Thymus (tissue), 11 donors: ENCODE results near the gene CHST2. TPM values are rescaled to one million over a fixed set of nuclear protein-coding genes. Genes with fewer than 3 reads are reported as not detected.
A peak's percentile ranks its signal among the peaks of the same experiment; 100 is the strongest.

Source experiments
- DNase-seq, 9 donors: peaks; one replicate each; pipeline ENCODE4 v3.0.0-alpha.2; 2013; ENCODE audit warnings: low spot score in 9 of 9, low read depth in 6 of 9, missing footprints in 1 of 9
- H3K27ac ChIP-seq, 2 donors: one replicate each; pipeline ENCODE4 v1.5.1; 2013; ENCODE audit warnings: control low read depth in 1 of 2, low read depth in 1 of 2, low read length in 1 of 2, mild to moderate bottlenecking in 1 of 2, moderate library complexity in 1 of 2
- H3K27me3 ChIP-seq, 2 donors: one replicate each; pipeline ENCODE4 v1.5.1; 2013; ENCODE audit warnings: low read length in 1 of 2; ENCODE audit not compliant: control insufficient read depth in 2 of 2, insufficient read depth in 1 of 2
- H3K36me3 ChIP-seq, 2 donors: one replicate each; pipeline ENCODE4 v1.5.1; 2013; ENCODE audit warnings: low read length in 1 of 2, mild to moderate bottlenecking in 1 of 2, moderate library complexity in 1 of 2; ENCODE audit not compliant: control insufficient read depth in 2 of 2, insufficient read depth in 2 of 2
- H3K4me1 ChIP-seq, 2 donors: one replicate each; pipeline ENCODE4 v1.5.1; 2013; ENCODE audit warnings: low read length in 2 of 2; ENCODE audit not compliant: control insufficient read depth in 2 of 2, insufficient read depth in 2 of 2
- H3K4me3 ChIP-seq, 2 donors: one replicate each; pipeline ENCODE4 v1.5.1; 2013; ENCODE audit warnings: low read length in 2 of 2, control low read depth in 1 of 2, mild to moderate bottlenecking in 1 of 2
- H3K9me3 ChIP-seq, 2 donors: one replicate each; pipeline ENCODE4 v1.5.1; 2013; ENCODE audit warnings: low read length in 1 of 2, mild to moderate bottlenecking in 1 of 2; ENCODE audit not compliant: control insufficient read depth in 2 of 2, insufficient read depth in 1 of 2
- WGBS: extraction: QIAGEN DNeasy Blood & Tissue Kit; methylation state at CpG from one replicate; pipeline ENCODE4 v1.1.7; 2013; 5-methylcytosine and 5-hydroxymethylcytosine counted together
- polyA plus RNA-seq: library from polyadenylated mRNA; stranded (reverse); fragments of 200-250 nt; gene quantifications from one replicate; pipeline ENCODE4 v1.2.3, GENCODE V29; 2013
- total RNA-seq: library from RNA; stranded (reverse); fragments of 120-200 nt; gene quantifications from one replicate; pipeline ENCODE4 v1.2.4, GENCODE V29; 2013
- donor health status: healthy.

Gene CHST2
- total and polyA plus RNA-seq, 2 donors, result 15.6 to 16.5 TPM

DNA sequence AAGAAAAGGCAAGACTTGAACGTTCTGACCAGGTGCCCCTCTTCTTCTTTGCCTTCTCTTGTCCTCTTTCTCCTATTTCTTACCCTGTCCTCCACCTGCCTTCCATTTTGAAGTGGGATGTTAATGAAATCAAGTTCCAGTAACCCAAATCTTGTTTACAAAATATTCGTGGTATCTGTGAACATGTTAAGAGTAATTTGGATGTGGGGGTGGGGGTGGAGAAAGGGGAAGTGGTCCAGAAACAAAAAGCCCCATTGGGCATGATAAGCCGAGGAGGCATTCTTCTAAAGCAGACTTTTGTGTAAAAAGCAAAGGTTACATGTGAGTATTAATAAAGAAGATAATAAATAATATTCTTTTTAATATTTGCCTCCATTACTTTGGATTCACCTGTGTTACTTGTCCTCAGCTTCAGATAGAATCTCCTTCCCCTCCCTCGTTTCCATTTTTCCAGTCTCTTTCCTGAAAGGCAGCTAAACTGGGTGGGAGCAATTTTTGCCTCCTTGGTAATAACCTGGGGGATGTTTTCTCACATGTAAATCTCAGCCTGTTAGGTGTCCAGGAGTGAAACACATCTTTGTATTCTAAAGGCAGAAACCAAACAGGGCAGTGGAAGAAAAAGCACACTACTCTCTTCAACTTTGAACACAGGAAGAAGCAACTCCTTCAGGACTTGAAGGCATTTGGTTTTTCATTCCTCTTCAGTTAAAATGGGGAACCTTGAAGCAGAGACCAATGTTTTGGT lies 3.2 kb downstream of the CHST2 start:
- peaks cover 8 to 35% of the 10 kb centered on the region in 2 donors for H3K36me3 ChIP-seq
- peak in 2 of 9 donors; percentile 28 to 41 for DNase-seq
- H3K9me3 ChIP-seq, result peaks cover 0 to 9% of the 10 kb centered on the region in 2 donors
- peak overlapping the region; percentile 70 to 86 for H3K27ac ChIP-seq
- 50% methylated on average over 4 of the region's 4 CpGs for WGBS
- H3K4me1 ChIP-seq, result peaks cover 17 to 53% of the 10 kb centered on the region in 2 donors
- H3K27me3 ChIP-seq, result peaks cover 0 to 12% of the 10 kb centered on the region in 2 donors
- H3K4me3 ChIP-seq, result peak overlapping the region; percentile 27 to 96

DNA sequence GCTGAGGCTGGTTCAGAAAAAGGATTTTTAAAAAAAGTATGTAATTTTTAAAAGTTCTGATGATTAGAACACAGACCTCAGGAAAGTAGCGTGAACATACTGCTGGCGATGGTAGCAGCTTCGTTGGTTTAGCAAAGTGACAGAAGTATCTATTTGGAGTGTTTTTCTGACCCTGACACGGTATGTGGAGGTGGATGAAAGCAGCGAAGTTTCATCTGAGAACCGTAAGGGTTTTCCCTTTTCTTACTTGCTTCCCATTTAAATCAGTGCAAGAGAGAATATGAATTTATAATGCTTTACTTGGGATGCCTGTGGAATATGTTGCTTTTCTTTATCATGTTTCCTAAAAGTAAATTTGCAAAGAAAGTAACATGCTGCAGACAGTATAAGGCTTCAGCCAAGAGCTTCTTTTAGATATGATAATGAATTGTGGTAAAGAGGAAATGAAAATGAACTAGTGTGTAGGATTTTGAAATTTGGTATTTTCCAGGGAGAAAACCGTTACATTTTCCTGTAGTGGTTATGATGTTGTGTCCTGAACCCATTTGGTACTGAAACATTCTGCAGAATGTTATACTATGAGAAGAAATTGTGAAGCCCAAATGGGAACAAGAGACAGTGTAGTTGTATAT lies 3.9 kb downstream of the CHST2 start:
- peaks cover 0 to 9% of the 10 kb centered on the region in 2 donors for H3K9me3 ChIP-seq
- peaks cover 8 to 41% of the 10 kb centered on the region in 2 donors for H3K36me3 ChIP-seq
- 76% methylated on average over 7 of the region's 7 CpGs for WGBS
- peak in 1 of 9 donors; percentile 64 for DNase-seq
- peak overlapping the region; percentile 27 to 96 for H3K4me3 ChIP-seq
- peak overlapping the region; percentile 70 to 86 for H3K27ac ChIP-seq
- peaks cover 0 to 11% of the 10 kb centered on the region in 2 donors for H3K27me3 ChIP-seq
- peaks cover 17 to 49% of the 10 kb centered on the region in 2 donors for H3K4me1 ChIP-seq

DNA sequence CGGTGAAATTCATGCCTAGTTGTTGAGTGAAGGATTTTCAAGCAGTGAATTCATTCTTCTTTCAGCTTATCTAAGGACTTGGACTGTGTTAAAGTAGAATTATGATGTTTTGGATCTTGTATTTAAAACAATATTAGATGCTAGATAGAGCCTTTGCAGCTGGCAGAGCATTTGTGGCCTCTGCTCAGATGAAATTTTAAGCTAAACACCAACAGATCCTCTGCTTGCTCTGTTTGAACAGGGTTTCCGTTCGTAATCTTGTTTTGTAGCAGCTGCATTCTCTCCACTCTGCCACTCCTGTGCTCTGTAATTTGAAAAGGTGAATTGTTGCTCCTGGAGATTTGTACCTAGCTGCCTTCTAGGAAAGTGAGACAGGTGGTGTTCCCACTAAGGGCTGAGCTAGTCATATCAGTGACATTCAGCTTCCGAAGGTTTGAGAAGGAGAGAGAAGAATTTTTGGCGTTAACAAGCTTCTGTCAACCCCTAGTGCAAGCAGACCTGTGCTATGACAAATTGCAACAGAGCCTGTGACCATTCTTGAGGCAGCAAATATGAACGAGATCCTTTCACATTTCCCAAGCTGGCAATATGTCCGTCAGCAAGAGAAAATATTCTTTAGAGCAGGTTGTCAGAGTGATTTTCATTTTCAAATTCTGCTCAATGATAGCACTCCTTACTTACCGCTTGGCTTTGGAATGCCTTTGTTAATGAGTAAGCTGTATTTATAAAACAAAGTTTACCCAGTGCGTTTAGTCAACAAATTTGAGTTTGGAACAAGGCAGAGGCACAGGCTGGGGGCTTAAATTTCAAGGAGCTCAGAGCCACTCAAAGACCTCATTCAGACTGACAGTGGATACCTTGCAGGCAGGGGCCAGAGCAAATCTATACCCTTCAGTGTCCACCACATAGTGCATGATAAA lies 5.3 kb downstream of the CHST2 start:
- Histone ChIP-seq H3K27ac (peak overlapping the region in 1 of 2 donors; percentile 62), H3K4me1 (peaks cover 17 to 44% of the 10 kb centered on the region in 2 donors), H3K27me3 (peaks cover 0 to 3% of the 10 kb centered on the region in 2 donors)

DNA sequence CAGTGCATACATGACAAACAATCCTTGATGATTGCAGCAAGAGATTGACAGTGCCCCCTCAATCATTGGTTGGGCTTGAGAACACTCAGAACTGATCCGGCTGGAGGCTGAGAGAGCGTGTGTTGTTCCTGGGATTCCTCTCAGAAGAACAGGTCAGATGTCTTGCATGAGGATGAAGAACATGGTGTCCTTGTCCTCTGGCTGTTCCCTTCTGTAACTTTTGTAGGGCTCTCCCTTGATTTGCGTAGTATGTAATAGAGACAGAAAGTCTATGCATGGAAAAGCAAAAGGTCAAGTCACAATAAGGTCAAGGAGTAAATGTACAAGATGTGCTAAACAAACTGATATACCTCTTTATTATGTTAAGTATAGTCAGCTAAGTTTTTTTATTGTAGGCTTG lies 8.2 kb downstream of the CHST2 start:
- H3K4me1 ChIP-seq, result peaks cover 11 to 26% of the 10 kb centered on the region in 2 donors
- whole genome bisulfite sequencing, result 98% methylated on average over 3 of the region's 3 CpGs
- peaks cover 0 to 37% of the 10 kb centered on the region in 2 donors for H3K36me3 ChIP-seq
- DNase-seq, result no peak
- H3K4me3 ChIP-seq, result no peak overlapping the region
- no peaks in the 10 kb centered on the region for H3K27me3 ChIP-seq
- no peaks in the 10 kb centered on the region for H3K9me3 ChIP-seq
- no peak overlapping the region for H3K27ac ChIP-seq

More for the DNA sequence above, 5.3 kb downstream of the CHST2 start:
- WGBS, result 80% methylated on average over 9 of the region's 9 CpGs
- Histone ChIP-seq H3K9me3 (peaks cover 0 to 9% of the 10 kb centered on the region in 2 donors), H3K36me3 (peaks cover 8 to 44% of the 10 kb centered on the region in 2 donors), H3K4me3 (peak overlapping the region; percentile 30 to 96)
- DNase-seq, result peak in 5 of 9 donors; percentile 49 to 80 (median 59)

DNA sequence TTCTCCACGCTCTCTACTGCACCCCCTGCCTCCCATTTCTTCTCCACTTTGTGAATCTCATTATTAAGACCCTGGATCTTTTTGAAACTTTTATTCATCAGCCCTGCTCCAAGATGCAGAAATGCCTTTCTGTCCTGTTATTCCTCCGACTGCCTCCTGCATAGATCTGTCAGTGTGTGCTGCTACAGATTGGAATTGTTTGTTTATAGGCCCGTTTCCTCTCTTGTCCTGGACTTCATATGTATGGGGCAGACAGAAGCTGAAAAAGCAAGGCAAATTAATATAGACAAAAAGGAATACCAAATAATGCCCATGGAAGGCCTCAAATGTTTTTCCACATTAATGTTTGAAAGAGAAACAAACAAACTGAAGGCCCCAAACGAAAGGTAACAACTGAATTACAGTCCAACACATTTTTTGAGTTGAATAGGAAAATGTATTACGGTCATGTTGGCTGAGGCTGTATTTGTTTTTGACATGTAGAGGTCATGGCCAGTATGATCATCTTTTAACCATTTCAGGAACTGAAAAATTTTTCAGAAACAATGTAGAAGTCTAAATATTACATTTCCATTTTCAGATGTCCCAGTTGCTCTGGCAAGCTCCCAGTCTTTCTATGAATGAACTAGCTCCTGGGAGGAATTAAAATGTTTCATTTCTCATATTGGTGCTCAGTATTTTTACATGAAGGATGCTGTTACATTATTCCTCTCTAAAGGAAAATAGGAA lies 8.8 kb downstream of the CHST2 start:
- Histone ChIP-seq H3K27me3 (no peaks in the 10 kb centered on the region), H3K9me3 (no peaks in the 10 kb centered on the region), H3K4me3 (no peak overlapping the region), H3K27ac (no peak overlapping the region), H3K4me1 (peaks cover 7 to 24% of the 10 kb centered on the region in 2 donors), H3K36me3 (peaks cover 0 to 34% of the 10 kb centered on the region in 2 donors)
- DNase-seq, result no peak
- 85% methylated on average over 5 of the region's 5 CpGs for WGBS

DNA sequence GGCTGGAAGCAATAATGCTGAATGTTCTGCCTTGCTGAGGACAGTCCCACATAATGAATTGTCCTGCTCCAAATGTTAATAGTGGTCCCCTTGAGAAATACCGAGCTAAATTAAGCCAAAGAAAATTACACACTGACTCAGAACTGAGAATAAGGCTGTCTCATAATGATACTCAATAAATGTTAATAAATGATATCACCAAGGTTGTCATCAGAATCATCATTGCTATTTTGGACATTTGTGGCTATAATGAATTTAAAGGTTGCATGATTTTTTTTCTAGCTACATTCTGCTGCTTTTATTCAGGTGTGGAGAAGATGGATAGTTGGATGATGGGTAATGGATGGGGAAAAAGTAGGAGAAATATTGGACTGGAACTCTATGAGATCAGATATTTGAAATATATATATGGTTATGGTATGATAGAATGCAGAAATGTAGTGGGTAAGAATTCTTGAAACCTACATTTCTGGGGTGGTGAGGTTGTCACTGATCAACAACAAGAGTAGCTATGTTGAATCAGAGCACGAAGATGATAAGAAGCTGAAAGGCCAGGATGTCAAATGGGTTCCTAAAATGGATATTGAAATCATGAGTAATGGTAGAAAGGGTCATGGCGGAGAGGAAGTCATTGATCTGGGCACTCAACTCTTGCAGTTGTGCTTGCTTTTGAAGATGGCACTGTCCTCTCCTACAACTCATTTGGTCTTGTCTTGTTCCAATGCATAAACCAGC lies 12.8 kb downstream of the CHST2 start:
- Histone ChIP-seq H3K4me3 (no peak overlapping the region), H3K9me3 (no peaks in the 10 kb centered on the region), H3K4me1 (peaks cover 0 to 3% of the 10 kb centered on the region in 2 donors), H3K27ac (no peak overlapping the region), H3K27me3 (no peaks in the 10 kb centered on the region), H3K36me3 (peaks cover 0 to 21% of the 10 kb centered on the region in 2 donors)
- no peak for DNase-seq
- WGBS, result 94% methylated on average over 3 of the region's 3 CpGs

DNA sequence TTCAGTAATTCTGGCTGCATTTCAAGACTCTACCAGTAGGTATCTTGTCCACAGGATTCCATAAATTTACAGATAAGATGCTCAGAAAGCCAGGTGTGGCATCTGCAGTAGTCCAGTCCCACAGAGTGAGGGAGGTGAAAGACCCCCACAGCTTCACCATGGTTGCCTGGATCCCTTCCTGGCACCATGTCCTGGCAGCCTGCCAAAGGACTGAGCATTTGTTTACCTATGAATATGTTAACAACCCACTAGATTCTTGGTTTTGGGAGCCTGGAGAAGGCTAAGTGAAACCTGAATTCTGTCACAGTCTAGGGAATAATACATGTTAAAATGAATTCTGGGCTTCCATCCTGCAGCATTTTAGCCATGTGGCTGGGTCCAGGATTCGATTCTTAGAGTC lies 14.9 kb downstream of the CHST2 start:
- no peaks in the 10 kb centered on the region for H3K27me3 ChIP-seq
- peaks cover 0 to 8% of the 10 kb centered on the region in 2 donors for H3K36me3 ChIP-seq
- H3K9me3 ChIP-seq, result no peaks in the 10 kb centered on the region
- peaks cover 0 to 3% of the 10 kb centered on the region in 2 donors for H3K4me1 ChIP-seq
- no peak overlapping the region for H3K4me3 ChIP-seq
- WGBS, result 97% methylated on average over 1 of the region's 1 CpG
- no peak overlapping the region for H3K27ac ChIP-seq
- DNase-seq, result no peak

DNA sequence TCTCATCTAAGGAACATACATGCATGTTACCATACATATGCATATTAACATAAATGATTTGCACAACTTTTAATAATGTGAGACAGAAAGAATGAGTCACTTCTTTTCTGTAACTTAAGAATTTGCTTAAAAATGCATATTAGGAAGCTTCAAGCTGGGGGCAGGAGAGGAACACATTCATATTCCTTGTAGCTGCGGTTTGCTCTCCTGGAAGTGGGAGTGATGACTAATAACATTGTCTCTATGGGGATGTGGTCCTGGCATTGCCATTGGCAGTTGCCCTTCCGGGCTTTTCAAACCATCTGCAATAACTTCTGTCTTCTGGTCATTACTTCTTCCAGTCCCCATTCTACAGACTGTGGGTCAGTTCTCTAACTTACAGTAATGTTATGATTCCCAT lies 15.6 kb downstream of the CHST2 start:
- H3K4me3 ChIP-seq, result no peak overlapping the region
- no peaks in the 10 kb centered on the region for H3K27me3 ChIP-seq
- H3K9me3 ChIP-seq, result no peaks in the 10 kb centered on the region
- no peak overlapping the region for H3K27ac ChIP-seq
- WGBS, result 95% methylated on average over 2 of the region's 2 CpGs
- DNase-seq, result peak in 1 of 9 donors; percentile 28
- peaks cover 0 to 3% of the 10 kb centered on the region in 2 donors for H3K4me1 ChIP-seq
- H3K36me3 ChIP-seq, result peaks cover 0 to 8% of the 10 kb centered on the region in 2 donors
